ENCODE measurements around the gene HELQ. TPM values are rescaled to one million over a fixed set of nuclear protein-coding genes. Genes with fewer than 3 reads are reported as not detected.
"Not testable (repeated sequence)": the region's sequence is repeated elsewhere in the genome, so short reads cannot be mapped to it uniquely, and the experiment has no call there.

HELQ gene
- total and polyA plus RNA-seq, 4 donors = 5.8 to 10.0 (median 6.7) TPM

- no peak for DNase-seq (ENCODE audit: low spot score)
- H3K9ac ChIP-seq (ENCODE audit: low read depth in 1 of 2, low read length in 2 of 2) = no peak overlapping the region
- H3K9me3 ChIP-seq (ENCODE audit: control insufficient read depth in 4 of 4, low read length in 3 of 4) = no peaks in the 10 kb centered on the region
- TF ChIP-seq REST (IDR thresholded peaks at IDR 0.05) = no peak
- TF ChIP-seq ZBTB33 (IDR thresholded peaks at IDR 0.05) = no peak
- TF ChIP-seq EGR1 (IDR thresholded peaks at IDR 0.05; ENCODE audit: low read depth in 2 of 2) = no peak
- TF ChIP-seq RXRA (IDR thresholded peaks at IDR 0.05) = peak in 1 of 2 donors; percentile 17
- TF ChIP-seq YY1 (IDR thresholded peaks at IDR 0.05) = no peak
- peak; percentile 84 to 92 for TF ChIP-seq HNF4A (conservative IDR thresholded peaks at IDR 0.05)
- TF ChIP-seq ATF3 (IDR thresholded peaks at IDR 0.05) = no peak
- TF ChIP-seq NR2F2 (IDR thresholded peaks at IDR 0.05) = no peak
- TF ChIP-seq CTCF (IDR thresholded peaks at IDR 0.05; ENCODE audit: low read depth, low read length, missing input control) = no peak
- TF ChIP-seq JUND (IDR thresholded peaks at IDR 0.05) = peak in 1 of 2 donors; percentile 59
- peak in 1 of 2 donors; percentile 33 for TF ChIP-seq RAD21 (IDR thresholded peaks at IDR 0.05)
- peak; percentile 49 for TF ChIP-seq HNF4G (IDR thresholded peaks at IDR 0.05)
- TF ChIP-seq FOXA1 (IDR thresholded peaks at IDR 0.05) = no peak
- TF ChIP-seq TAF1 (conservative IDR thresholded peaks at IDR 0.05) = no peak
- TF ChIP-seq GABPA (IDR thresholded peaks at IDR 0.05 in 1 of 2, conservative IDR thresholded peaks at IDR 0.05 in 1 of 2) = no peak
- no peak for TF ChIP-seq FOXA2 (IDR thresholded peaks at IDR 0.05)
- TF ChIP-seq SP1 (IDR thresholded peaks at IDR 0.05) = peak; percentile 55
- peak; percentile 29 for TF ChIP-seq MAX (IDR thresholded peaks at IDR 0.05)
- H3K27ac ChIP-seq (ENCODE audit: low read depth in 1 of 2, low read length in 2 of 2) = no peak overlapping the region
- no peaks in the 10 kb centered on the region for H3K27me3 ChIP-seq (ENCODE audit: control insufficient read depth in 4 of 4, insufficient read depth in 4 of 4, low read length in 3 of 4)
- H3K36me3 ChIP-seq (ENCODE audit: control insufficient read depth in 4 of 4, insufficient read depth in 3 of 4, low read depth in 1 of 4, low read length in 3 of 4) = peaks cover 0 to 9% (median 6%) of the 10 kb centered on the region in 4 donors
- WGBS = 67% methylated on average over 5 of the region's 5 CpGs
- H3K4me3 ChIP-seq (ENCODE audit: low read depth in 1 of 3, low read length in 3 of 3) = no peak overlapping the region
- H3K4me1 ChIP-seq (ENCODE audit: control insufficient read depth in 4 of 4, insufficient read depth in 4 of 4, low read length in 3 of 4) = peaks cover 0 to 13% (median 12%) of the 10 kb centered on the region in 4 donors
Measured at GRCh38 chr4:83405844-83406816, 49.5 kb downstream of the HELQ start.

- not testable (repeated sequence) for H3K36me3 ChIP-seq (ENCODE audit: control insufficient read depth in 4 of 4, insufficient read depth in 3 of 4, low read depth in 1 of 4, low read length in 3 of 4); H3K27ac ChIP-seq (ENCODE audit: low read depth in 1 of 2, low read length in 2 of 2); H3K9ac ChIP-seq (ENCODE audit: low read depth in 1 of 2, low read length in 2 of 2); H3K9me3 ChIP-seq (ENCODE audit: control insufficient read depth in 4 of 4, low read length in 3 of 4); DNase-seq (ENCODE audit: low spot score); H3K4me3 ChIP-seq (ENCODE audit: low read depth in 1 of 3, low read length in 3 of 3); H3K4me1 ChIP-seq (ENCODE audit: control insufficient read depth in 4 of 4, insufficient read depth in 4 of 4, low read length in 3 of 4); H3K27me3 ChIP-seq (ENCODE audit: control insufficient read depth in 4 of 4, insufficient read depth in 4 of 4, low read length in 3 of 4)
- 97% methylated on average over 10 of the region's 10 CpGs for WGBS
Measured at GRCh38 chr4:83398158-83398557, 57.5 kb downstream of the HELQ start.
